ENCODE results near the gene THSD8. TPM values are rescaled to one million over a fixed set of nuclear protein-coding genes. Genes with fewer than 3 reads are reported as not detected.

The THSD8 gene
- total RNA-seq, 1 donor from 2014 or later, result 34.7 TPM

GRCh38 chr19:12838886-12839756 is 37.3 kb downstream of the THSD8 start:
- Mint-ChIP-seq H3K9me3 (no peaks in the 10 kb centered on the region), H3K4me1 (peaks cover 43% of the 10 kb centered on the region), H3K4me3 (peak overlapping the region; percentile 82), H3K27me3 (ENCODE audit: low read depth) (peaks cover 83% of the 10 kb centered on the region), H3K27ac (ENCODE audit: unreplicated experiment) (peak overlapping the region; percentile 15), H3K36me3 (ENCODE audit: low read depth) (no peaks in the 10 kb centered on the region)
- DNase-seq (ENCODE audit: low read depth, low spot score), result no peak
- TF ChIP-seq, protein P1, sequence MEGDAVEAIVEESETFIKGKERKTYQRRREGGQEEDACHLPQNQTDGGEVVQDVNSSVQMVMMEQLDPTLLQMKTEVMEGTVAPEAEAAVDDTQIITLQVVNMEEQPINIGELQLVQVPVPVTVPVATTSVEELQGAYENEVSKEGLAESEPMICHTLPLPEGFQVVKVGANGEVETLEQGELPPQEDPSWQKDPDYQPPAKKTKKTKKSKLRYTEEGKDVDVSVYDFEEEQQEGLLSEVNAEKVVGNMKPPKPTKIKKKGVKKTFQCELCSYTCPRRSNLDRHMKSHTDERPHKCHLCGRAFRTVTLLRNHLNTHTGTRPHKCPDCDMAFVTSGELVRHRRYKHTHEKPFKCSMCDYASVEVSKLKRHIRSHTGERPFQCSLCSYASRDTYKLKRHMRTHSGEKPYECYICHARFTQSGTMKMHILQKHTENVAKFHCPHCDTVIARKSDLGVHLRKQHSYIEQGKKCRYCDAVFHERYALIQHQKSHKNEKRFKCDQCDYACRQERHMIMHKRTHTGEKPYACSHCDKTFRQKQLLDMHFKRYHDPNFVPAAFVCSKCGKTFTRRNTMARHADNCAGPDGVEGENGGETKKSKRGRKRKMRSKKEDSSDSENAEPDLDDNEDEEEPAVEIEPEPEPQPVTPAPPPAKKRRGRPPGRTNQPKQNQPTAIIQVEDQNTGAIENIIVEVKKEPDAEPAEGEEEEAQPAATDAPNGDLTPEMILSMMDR (conservative IDR thresholded peaks at IDR 0.05), result no peak

DNA sequence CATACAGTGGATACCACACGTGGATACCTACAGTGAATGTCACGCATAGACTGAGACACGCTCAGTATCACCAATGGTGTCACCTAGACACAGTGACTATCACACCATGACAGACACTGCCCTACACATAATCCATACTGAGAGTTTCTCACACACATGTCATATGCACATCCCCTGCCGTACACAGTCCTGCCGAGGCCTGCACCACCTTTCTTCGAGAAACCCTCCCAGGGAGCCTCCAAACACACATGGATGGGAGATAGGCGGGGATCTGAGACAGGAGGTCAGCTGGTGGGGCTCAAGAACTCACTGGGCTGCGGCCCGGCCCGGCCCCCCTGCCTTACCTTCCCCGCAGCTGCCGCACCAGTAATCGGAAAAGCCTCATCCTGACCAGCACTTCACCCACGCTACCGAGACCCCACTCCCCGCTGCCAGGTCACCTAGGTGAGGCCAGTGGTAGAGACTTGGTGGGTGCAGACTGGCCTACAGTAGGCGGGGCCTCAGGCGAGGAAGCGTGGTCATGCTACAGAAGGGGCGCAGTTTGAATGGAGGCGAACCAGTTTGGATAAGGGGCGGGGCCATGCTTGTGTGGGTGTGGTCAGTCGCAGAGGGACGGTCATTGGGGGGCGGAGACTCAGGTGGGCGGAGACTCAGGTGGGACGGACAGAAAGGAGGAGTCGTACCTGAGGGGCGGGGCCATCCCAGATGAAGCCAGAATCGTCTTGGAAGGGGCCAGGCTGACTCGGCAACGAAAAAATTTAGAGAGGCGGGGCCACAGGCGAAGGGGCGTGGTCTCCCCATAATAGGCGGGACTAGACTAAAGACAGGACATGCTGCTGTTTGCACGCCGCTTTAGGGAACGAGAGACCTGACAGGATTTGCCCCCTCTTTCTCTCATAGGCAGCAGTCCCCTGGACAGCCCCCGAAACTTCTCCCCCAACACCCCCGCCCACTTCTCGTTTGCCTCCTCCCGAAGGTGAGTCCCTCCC is 38.5 kb downstream of the THSD8 start:
- TF ChIP-seq, protein P1 (conservative IDR thresholded peaks at IDR 0.05), result no peak
- peaks cover 75% of the 10 kb centered on the region for H3K27me3 Mint-ChIP-seq (ENCODE audit: low read depth)

GRCh38 chr19:12841094-12841493 is 39.2 kb downstream of the THSD8 start:
- Mint-ChIP-seq H3K27ac (ENCODE audit: unreplicated experiment) (peak overlapping the region; percentile 81), H3K36me3 (ENCODE audit: low read depth) (no peaks in the 10 kb centered on the region), H3K4me1 (peaks cover 37% of the 10 kb centered on the region), H3K27me3 (ENCODE audit: low read depth) (peaks cover 68% of the 10 kb centered on the region), H3K9me3 (no peaks in the 10 kb centered on the region), H3K4me3 (peak overlapping the region; percentile 85)
- DNase-seq (ENCODE audit: low read depth, low spot score), result peak; percentile 77
- TF ChIP-seq, protein P1 (conservative IDR thresholded peaks at IDR 0.05), result no peak

More for the DNA sequence above, 38.5 kb downstream of the THSD8 start:
- peak; percentile 66 for DNase-seq (ENCODE audit: low read depth, low spot score)
- Mint-ChIP-seq H3K4me1 (peaks cover 38% of the 10 kb centered on the region), H3K27ac (ENCODE audit: unreplicated experiment) (no peak overlapping the region), H3K36me3 (ENCODE audit: low read depth) (no peaks in the 10 kb centered on the region), H3K9me3 (no peaks in the 10 kb centered on the region), H3K4me3 (peak overlapping the region; percentile 85)

DNA sequence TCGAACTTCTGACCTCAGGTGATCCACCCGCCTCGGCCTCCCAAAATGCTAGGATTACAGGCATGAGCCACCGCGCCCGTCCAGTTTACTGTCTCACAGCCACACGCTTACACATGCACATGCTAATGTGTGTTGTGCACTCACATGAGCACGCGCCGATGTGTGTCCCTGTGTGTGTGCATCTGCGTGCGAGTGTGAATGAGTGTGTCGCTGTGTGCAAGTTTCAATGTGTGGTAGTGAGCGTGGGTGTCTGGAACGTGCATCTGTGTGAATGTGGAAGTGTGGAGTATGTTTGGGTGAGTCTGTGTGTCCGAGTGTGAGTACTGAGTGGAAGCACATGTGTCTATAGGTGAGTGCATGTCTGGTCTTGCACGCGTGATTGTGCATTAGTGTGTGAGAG is 40.6 kb downstream of the THSD8 start:
- Mint-ChIP-seq H3K27me3 (ENCODE audit: low read depth) (peaks cover 54% of the 10 kb centered on the region), H3K9me3 (no peaks in the 10 kb centered on the region), H3K4me1 (peaks cover 31% of the 10 kb centered on the region), H3K4me3 (no peak overlapping the region), H3K36me3 (ENCODE audit: low read depth) (no peaks in the 10 kb centered on the region), H3K27ac (ENCODE audit: unreplicated experiment) (no peak overlapping the region)
- TF ChIP-seq, protein P1 (conservative IDR thresholded peaks at IDR 0.05), result no peak
- no peak for DNase-seq (ENCODE audit: low read depth, low spot score)

DNA sequence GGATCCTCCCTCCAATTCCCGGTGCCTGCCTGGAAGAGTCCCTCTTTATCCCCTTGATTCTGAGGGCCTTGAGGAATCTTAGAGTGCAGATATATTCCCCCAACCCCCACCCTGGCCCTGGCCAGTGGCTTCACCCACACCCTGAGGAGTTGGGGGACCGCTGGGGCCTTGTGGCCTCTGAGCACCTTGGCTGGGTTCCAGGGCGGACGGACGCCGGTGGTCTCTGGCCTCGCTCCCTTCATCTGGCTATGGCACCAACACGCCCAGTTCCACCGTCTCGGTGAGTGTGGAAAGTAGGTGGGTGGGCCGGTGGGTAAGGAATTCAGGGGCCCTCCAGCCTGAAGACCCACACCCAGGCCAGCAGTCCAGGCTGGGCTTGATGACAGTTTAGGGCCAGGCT is 41.5 kb downstream of the THSD8 start:
- H3K9me3 Mint-ChIP-seq, result no peaks in the 10 kb centered on the region
- TF ChIP-seq, protein P1 (conservative IDR thresholded peaks at IDR 0.05), result no peak
- no peak for DNase-seq (ENCODE audit: low read depth, low spot score)
- no peaks in the 10 kb centered on the region for H3K36me3 Mint-ChIP-seq (ENCODE audit: low read depth)
- H3K4me3 Mint-ChIP-seq, result no peak overlapping the region
- no peak overlapping the region for H3K27ac Mint-ChIP-seq (ENCODE audit: unreplicated experiment)
- H3K27me3 Mint-ChIP-seq (ENCODE audit: low read depth), result peaks cover 48% of the 10 kb centered on the region
- peaks cover 36% of the 10 kb centered on the region for H3K4me1 Mint-ChIP-seq

All from neural crest cell (in vitro differentiated cells).